Adipose tissue (tissue), 3 donors: ENCODE data around the gene NINJ1. TPM values are rescaled to one million over a fixed set of nuclear protein-coding genes. Genes with fewer than 3 reads are reported as not detected.
A peak's percentile ranks its signal among the peaks of the same experiment; 100 is the strongest.

ENCODE experiments used
- H3K27ac ChIP-seq: one replicate; pipeline ENCODE4 v1.5.1; 2013; ENCODE audit warnings: low read depth, low read length
- WGBS, 3 donors: extraction: QIAGEN DNeasy Blood & Tissue Kit; methylation state at CpG; one replicate each; pipeline ENCODE4 v1.1.7; 2013; 5-methylcytosine and 5-hydroxymethylcytosine counted together
- polyA plus RNA-seq, 3 donors: library from polyadenylated mRNA; stranded (reverse); fragments of 200-250 nt; gene quantifications; one replicate each; pipeline ENCODE4 v1.2.3, GENCODE V29; 2013
- donor health status: healthy with polysubstance abuse.
- donor health status: Bipolar disorder and iron deficiency.
- donor health status: healthy.

Gene NINJ1
- polyA plus RNA-seq, result 100 to 1,000 TPM in 1 of 3 donors, 10 to 100 TPM in 2; 22.3 to 100 (median 82.1) TPM

- 0 to 1% (median 1%) methylated on average over 47 to 78 of the region's 78 CpGs for WGBS, 3 donors
- H3K27ac ChIP-seq, result peak within 1 kb of the TSS; percentile 92
Measured at GRCh38 chr9:93134015-93134739, at the start of gene NINJ1. TSS of gene NINJ1 (minus strand) at chr9:93134251. CDS start at chr9:93134217, 34 bp downstream.

GRCh38 chr9:93183131-93183662, 49.1 kb upstream of the NINJ1 start:
- 86 to 87% (median 87%) methylated on average over 5 of the region's 5 CpGs for WGBS, 3 donors
- H3K27ac ChIP-seq, result no peak overlapping the region

DNA sequence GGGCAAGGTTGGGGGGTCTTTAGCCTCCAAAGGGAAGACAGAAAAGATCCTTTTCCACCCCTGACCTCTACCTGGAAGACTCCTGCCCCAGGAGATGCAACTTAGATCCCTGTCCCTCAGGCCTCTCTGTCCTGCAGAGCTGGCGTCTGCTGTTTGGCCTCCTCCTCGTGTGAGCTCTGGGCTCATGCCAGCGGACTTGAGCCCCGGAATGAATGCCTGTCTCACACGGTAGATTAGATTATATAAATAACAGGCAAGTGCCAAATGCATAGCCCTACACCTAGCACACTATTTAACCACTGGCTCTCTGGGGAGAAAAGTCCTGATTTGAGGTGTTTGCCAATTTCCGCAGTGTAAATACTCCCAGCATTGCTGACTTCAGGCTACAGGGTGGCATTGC, 48.5 kb upstream of the NINJ1 start:
- H3K27ac ChIP-seq, result no peak overlapping the region
- WGBS, 3 donors, result 41 to 80% (median 71%) methylated on average over 6 of the region's 6 CpGs

GRCh38 chr9:93181672-93182435, 47.8 kb upstream of the NINJ1 start:
- 82 to 91% (median 86%) methylated on average over 5 of the region's 5 CpGs for whole genome bisulfite sequencing, 3 donors
- no peak overlapping the region for H3K27ac ChIP-seq

DNA sequence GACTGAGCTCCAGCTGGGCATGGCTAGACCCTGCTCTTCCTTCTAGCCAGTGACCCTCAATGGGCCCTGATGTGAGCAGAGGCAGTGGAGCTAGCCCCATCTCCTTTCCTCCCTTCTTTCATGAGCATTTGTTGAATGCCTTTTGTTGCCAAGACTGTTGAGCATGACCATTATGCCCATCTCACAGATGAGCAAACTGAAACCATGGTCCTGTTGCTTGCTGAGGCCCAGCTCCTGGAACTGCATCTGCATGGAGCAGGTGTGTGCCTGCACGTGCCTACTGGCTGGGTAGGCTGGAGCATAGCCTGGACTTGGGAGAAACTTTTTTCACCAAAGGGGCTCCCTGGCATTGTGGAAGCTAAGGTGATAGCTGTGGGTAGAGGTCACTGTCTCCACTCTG, 46.9 kb upstream of the NINJ1 start:
- WGBS, 3 donors, result 76 to 90% (median 80%) methylated on average over 1 of the region's 1 CpG
- H3K27ac ChIP-seq, result no peak overlapping the region

- WGBS, 3 donors, result 88 to 92% (median 88%) methylated on average over 22 of the region's 22 CpGs
Measured at GRCh38 chr9:93178851-93179786, 45.1 kb upstream of the NINJ1 start.

DNA sequence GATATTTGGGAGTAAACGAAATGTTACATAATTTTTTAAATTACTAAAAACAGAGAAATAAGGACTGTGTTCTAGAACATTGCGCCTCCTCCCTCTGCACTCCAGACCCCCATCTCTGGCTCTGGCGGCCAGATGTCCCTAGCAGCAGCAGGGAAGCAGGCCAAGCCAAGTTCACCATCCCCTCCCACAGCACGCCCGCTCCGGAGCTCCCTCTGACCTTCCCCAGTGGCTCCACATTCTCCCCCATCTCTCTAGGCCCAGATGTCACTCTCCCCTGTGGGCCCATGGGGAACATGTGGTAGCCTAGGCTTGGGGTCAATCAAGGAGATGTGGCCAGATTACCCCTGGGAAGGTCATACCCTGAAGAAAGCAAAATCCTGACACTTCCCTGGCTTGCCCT, 43.6 kb upstream of the NINJ1 start:
- H3K27ac ChIP-seq, result no peak overlapping the region
- WGBS, 3 donors, result 69 to 90% (median 84%) methylated on average over 6 of the region's 6 CpGs

More at GRCh38 chr9:93178851-93179786, 45.1 kb upstream of the NINJ1 start:
- no peak overlapping the region for H3K27ac ChIP-seq

GRCh38 chr9:93174976-93175375, 40.9 kb upstream of the NINJ1 start:
- H3K27ac ChIP-seq, result no peak overlapping the region
- 83 to 88% (median 86%) methylated on average over 3 of the region's 3 CpGs for WGBS, 3 donors

- no peak overlapping the region for H3K27ac ChIP-seq
- 53 to 71% (median 66%) methylated on average over 12 of the region's 12 CpGs for WGBS, 3 donors
Measured at GRCh38 chr9:93173365-93174051, 39.5 kb upstream of the NINJ1 start.

DNA sequence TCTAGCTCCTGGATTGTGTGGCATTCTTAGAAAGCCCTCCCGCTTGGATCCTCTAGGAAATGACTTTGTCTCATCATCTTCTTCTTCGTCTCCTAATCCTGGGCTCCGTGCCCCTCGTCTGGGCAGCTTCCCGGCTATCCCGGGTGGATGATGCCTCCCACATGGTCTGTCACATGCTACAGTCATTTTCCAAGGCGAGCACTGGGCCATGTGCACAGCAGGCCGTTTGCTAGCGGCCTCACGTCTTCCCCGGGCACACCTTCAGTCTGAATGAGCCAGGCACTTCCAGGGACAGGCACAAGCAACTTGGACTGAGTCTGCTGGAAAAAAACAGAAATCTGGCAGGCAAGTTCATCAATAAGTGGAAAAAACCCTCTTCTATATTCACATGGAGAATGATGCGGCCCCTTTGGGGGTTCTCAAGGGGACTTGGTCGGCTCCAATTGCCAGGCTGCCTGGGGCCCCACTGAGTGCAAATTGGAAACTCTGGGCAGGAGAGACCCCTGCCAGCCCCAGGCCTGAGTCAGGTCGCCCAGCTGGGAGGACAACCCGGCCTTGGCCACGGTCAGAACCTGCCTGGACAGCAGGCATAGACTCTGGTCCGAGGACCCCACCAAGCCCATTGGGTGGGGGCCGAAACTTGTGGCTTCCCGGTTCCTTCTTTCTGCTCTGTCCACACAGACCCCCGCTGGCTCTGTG, 38.8 kb upstream of the NINJ1 start:
- 79 to 87% (median 83%) methylated on average over 20 of the region's 20 CpGs for WGBS, 3 donors
- no peak overlapping the region for H3K27ac ChIP-seq

DNA sequence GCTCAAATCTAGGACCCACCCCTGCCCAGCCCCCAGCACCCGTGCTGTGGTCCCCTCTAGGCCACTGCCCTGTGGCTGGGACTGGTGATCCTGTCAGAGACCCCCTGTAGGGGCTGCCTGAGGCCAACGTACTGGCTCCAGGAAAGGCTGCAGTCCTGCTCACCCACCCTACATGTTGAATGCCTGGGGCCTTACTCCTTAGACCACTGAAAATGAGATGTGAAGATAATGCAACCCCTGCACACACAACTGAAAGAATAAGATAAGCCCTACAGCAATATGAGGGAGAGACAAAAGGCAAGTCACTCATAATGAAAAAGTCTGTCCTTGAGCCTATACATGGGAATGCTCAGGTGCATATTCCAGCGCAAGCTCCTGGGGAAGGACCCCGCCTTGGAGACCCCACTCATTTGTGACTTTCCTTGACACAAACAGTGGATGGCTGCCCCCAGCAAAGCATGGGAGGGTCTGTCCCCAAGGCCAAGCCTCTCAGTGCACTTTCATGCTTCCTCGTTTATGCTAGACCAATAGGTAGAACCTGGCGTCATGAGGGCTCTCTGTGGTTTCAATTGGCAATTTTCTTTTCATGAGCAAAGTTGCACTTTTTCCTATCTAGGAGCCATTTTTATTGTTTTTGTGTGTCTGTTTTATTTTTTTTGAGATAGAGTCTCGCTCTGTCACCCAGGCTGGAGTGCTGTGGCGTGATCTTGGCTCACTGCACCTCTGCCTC, 37.4 kb upstream of the NINJ1 start:
- 89 to 92% (median 92%) methylated on average over 8 of the region's 8 CpGs for WGBS, 3 donors

DNA sequence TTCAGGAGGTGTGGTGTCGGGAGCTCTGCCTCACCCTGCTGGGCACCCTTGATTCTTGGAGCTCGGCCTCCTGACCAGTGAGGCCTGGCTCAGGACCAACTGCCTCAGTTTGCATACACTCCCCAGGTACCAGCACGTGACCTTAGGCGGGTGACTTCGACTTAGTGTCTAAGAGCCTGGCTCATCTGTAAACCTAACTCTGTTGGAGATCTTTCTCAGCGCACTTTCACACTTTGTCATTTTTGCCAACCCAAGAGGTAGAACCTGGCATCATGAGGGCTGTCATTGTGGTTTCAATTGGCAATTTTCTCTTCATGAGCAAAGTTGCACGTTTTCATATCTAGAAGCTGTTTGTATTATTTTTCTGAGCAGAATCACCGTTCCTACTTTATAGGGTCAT, 36.5 kb upstream of the NINJ1 start:
- no peak overlapping the region for H3K27ac ChIP-seq
- WGBS, 3 donors, result 87 to 93% (median 91%) methylated on average over 8 of the region's 8 CpGs

More for the DNA sequence above, 37.4 kb upstream of the NINJ1 start:
- no peak overlapping the region for H3K27ac ChIP-seq

DNA sequence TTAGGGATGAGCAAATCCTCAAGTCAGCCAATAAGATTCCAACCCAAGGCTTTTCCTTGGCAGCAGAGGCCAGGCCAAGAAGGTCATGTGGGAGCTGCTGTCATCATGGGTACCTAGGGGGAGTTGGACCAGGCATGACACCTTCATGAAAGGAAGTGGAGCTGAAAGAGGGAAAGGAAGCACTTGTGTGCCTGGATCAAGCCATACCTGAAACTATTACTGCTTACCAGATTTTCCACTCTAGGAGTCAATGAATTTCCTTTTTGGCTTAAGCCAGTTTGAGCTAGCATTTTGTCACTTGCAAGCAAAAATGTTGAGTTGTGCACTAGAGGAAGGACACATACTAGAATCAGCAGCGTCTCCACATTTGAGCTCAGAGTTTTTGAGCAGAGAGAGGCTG, 35.4 kb upstream of the NINJ1 start:
- 94 to 96% (median 95%) methylated on average over 1 of the region's 1 CpG for WGBS, 3 donors
- no peak overlapping the region for H3K27ac ChIP-seq

- H3K27ac ChIP-seq, result no peak overlapping the region
- WGBS, 3 donors, result 31 to 89% (median 77%) methylated on average over 5 of the region's 5 CpGs
Measured at GRCh38 chr9:93168581-93168980, 34.5 kb upstream of the NINJ1 start.

DNA sequence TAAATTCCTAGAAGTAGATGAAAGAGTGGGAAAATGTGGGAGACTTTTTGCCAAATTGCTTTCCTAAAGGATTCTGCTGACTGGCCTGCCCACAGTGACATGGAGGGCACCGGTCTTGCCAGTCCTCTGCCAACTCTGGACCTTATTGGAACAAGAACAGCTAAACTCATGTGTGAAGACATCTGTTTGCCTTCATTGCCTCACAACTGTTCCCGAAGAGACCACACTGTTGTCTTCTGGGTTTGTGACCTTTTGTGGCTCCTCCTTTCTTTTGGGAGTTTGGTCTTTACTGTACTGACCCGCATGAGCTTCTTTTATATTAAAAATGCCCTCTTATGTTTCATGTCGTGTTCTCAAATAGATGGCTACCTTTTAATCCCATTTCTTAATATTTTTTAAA, 33.8 kb upstream of the NINJ1 start:
- no peak overlapping the region for H3K27ac ChIP-seq
- WGBS, 3 donors, result 63 to 76% (median 67%) methylated on average over 4 of the region's 4 CpGs

DNA sequence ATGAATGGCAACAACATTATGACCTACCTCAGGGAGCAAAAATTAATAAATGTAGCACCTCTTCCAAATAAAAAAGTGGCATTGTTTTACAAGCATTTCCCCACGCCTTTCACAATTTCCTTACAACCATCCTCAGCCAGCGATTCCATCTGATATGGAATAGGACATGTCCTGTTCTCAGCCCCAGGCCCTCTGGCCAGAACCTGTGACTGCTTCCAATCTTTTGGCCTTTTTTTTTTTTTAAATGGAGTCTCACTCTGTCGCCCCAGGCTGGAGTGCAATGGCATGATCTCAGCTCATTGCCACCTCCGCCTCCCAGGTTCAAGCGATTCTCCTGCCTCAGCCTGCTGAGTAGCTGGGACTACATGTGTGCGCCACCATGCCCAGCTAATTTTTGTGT, 33.1 kb upstream of the NINJ1 start:
- no peak overlapping the region for H3K27ac ChIP-seq
- 90 to 97% (median 91%) methylated on average over 6 of the region's 6 CpGs for WGBS, 3 donors

DNA sequence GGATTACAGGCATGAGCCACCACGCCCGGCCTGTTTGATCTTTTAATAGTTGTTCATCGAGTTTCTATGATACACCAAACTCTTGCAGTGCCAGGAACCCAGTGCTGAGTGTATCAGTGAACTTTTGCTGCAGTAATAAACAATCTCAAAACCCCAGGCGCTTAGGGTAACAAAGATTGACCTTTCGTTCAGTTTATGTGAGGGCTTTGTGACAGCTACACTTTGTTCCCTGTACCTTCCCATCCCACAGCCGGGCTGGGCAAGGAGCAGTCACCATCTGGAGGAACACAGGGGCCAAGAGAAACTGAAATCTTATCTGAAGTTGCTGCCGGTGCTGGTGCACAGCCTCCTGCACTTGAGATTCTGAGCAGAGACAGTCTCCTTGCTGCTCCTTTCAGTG, 32.6 kb upstream of the NINJ1 start:
- no peak overlapping the region for H3K27ac ChIP-seq
- WGBS, 3 donors, result 54 to 85% (median 83%) methylated on average over 7 of the region's 7 CpGs
